Liver (tissue), 3 donors: ENCODE measurements around the gene RHEX.

ENCODE experiments used
- RAD21 ChIP-seq, 2 donors: IDR thresholded peaks; 2 replicates each; pipeline ENCODE4 v1.6.1; 2016; ENCODE audit warnings: antibody characterized with exemption in 2 of 2, mild to moderate bottlenecking in 2 of 2
- TF ChIP-seq, protein P1 (sequence below): fragments of 150-350 bp; IDR thresholded peaks from 2 replicates; pipeline ENCODE4 v1.5.1; 2017; ENCODE audit warnings: improper control_type of control experiment, low read depth, low read length; ENCODE audit not compliant: missing input control
- TF ChIP-seq, protein P2 (sequence below): IDR thresholded peaks from 2 replicates; pipeline ENCODE4 v1.6.1; 2016; ENCODE audit warnings: antibody characterized with exemption
- donor health status: healthy.
- donor health status: healthy.

DNA sequence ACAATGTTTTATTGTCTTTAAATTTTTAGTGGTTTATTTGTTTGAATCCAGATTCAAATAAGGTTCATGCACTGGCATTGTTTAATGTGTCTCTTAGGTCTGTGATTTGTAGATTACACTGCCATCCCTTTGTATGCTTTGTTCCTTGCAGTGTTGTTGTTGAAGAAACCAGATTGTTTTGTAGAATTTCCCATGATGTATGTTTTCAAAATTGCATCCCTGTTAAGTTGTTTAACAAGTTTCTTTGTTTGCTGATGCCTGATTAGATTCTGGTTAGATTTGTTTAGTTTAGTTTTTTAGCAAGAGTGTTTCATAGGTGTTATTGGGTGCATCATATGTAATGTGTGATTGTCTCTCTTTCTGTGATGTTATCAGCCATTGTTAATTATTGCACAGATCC, 69.7 kb downstream of the RHEX start:
- TF ChIP-seq, protein P1, sequence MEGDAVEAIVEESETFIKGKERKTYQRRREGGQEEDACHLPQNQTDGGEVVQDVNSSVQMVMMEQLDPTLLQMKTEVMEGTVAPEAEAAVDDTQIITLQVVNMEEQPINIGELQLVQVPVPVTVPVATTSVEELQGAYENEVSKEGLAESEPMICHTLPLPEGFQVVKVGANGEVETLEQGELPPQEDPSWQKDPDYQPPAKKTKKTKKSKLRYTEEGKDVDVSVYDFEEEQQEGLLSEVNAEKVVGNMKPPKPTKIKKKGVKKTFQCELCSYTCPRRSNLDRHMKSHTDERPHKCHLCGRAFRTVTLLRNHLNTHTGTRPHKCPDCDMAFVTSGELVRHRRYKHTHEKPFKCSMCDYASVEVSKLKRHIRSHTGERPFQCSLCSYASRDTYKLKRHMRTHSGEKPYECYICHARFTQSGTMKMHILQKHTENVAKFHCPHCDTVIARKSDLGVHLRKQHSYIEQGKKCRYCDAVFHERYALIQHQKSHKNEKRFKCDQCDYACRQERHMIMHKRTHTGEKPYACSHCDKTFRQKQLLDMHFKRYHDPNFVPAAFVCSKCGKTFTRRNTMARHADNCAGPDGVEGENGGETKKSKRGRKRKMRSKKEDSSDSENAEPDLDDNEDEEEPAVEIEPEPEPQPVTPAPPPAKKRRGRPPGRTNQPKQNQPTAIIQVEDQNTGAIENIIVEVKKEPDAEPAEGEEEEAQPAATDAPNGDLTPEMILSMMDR = no peak
- TF ChIP-seq, protein P2, sequence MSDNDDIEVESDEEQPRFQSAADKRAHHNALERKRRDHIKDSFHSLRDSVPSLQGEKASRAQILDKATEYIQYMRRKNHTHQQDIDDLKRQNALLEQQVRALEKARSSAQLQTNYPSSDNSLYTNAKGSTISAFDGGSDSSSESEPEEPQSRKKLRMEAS = no peak
- TF ChIP-seq RAD21 (IDR thresholded peaks at IDR 0.05) = no peak
